HEK293T (cell line): ENCODE measurements around the gene LRRIQ3.
"Not testable (repeated sequence)": the region's sequence is repeated elsewhere in the genome, so short reads cannot be mapped to it uniquely, and the experiment has no call there.

Experiments
- CTCF ChIA-PET: fragments of 350-600 bp; formaldehyde crosslinking; extraction: SDS; loops from one replicate; lab custom pipeline; 2021; ENCODE audit warnings: antibody characterized with exemption, inconsistent platforms; lab: Yijun Ruan, JAX
- POLR2A ChIA-PET: fragments of 350-600 bp; formaldehyde crosslinking; extraction: SDS; loops from one replicate; lab custom pipeline; 2020; ENCODE audit warnings: antibody characterized with exemption, inconsistent platforms; lab: Yijun Ruan, JAX
- DNase-seq: peaks from one replicate; pipeline ENCODE4 v3.0.0; 2012; ENCODE audit warnings: mixed read lengths; ENCODE audit errors: extremely low spot score
- ARNT ChIP-seq: fragments of 450-650 bp; IDR thresholded peaks from 2 replicates; pipeline ENCODE4 v1.6.1; 2017; ENCODE audit warnings: mild to moderate bottlenecking
- BHLHE40 ChIP-seq: fragments of 450-650 bp; IDR thresholded peaks from 2 replicates; pipeline ENCODE4 v1.6.1; 2016; ENCODE audit warnings: mild to moderate bottlenecking, moderate library complexity, borderline replicate concordance
- CTBP1 ChIP-seq: fragments of 450-650 bp; IDR thresholded peaks from 2 replicates; pipeline ENCODE4 v1.6.1; 2016; ENCODE audit warnings: borderline replicate concordance
- ELF4 ChIP-seq: fragments of 450-650 bp; IDR thresholded peaks from 2 replicates; pipeline ENCODE4 v1.6.1; 2017; ENCODE audit warnings: antibody characterized with exemption
- FOXA1 ChIP-seq: fragments of 450-650 bp; IDR thresholded peaks from 2 replicates; pipeline ENCODE4 v1.6.1; 2016; ENCODE audit warnings: mild to moderate bottlenecking
- FOXK2 ChIP-seq: fragments of 450-650 bp; IDR thresholded peaks from 2 replicates; pipeline ENCODE4 v1.6.1; 2016; ENCODE audit warnings: mild to moderate bottlenecking
- FOXM1 ChIP-seq: fragments of 450-650 bp; IDR thresholded peaks from 2 replicates; pipeline ENCODE4 v1.6.1; 2017; ENCODE audit warnings: mild to moderate bottlenecking, borderline replicate concordance
- HDGF ChIP-seq: fragments of 450-650 bp; IDR thresholded peaks from 2 replicates; pipeline ENCODE4 v1.6.1; 2017; ENCODE audit warnings: antibody characterized with exemption, borderline replicate concordance
- L3MBTL2 ChIP-seq: fragments of 450-650 bp; conservative IDR thresholded peaks from 2 replicates; pipeline ENCODE4 v1.6.1; 2016; ENCODE audit warnings: mild to moderate bottlenecking
- LEF1 ChIP-seq: fragments of 450-650 bp; IDR thresholded peaks from 2 replicates; pipeline ENCODE4 v1.6.1; 2017; ENCODE audit warnings: mild to moderate bottlenecking, borderline replicate concordance
- NFRKB ChIP-seq: fragments of 450-650 bp; IDR thresholded peaks from 2 replicates; pipeline ENCODE4 v1.6.1; 2016; ENCODE audit warnings: mild to moderate bottlenecking, moderate library complexity
- SP1 ChIP-seq: fragments of 450-650 bp; IDR thresholded peaks from 2 replicates; pipeline ENCODE4 v1.6.1; 2017
- SUZ12 ChIP-seq: fragments of 450-650 bp; IDR thresholded peaks from 2 replicates; pipeline ENCODE4 v1.6.1; 2016; ENCODE audit warnings: mild to moderate bottlenecking
- TARDBP ChIP-seq: fragments of 450-650 bp; IDR thresholded peaks from 2 replicates; pipeline ENCODE4 v1.6.1; 2016
- ZNF384 ChIP-seq: fragments of 450-650 bp; IDR thresholded peaks from 2 replicates; pipeline ENCODE4 v1.6.1; 2016
- TF ChIP-seq, protein P1 (sequence below): fragments of 450-650 bp; IDR thresholded peaks from 2 replicates; pipeline ENCODE4 v1.6.1; 2016

The LRRIQ3 gene

GRCh38 chr1:74161497-74161896 is 36.5 kb downstream of the LRRIQ3 start:
- ChIA-PET POLR2A (no interaction called here), CTCF (no interaction called here)
- no peak for TF ChIP-seq ARNT
- no peak for TF ChIP-seq FOXK2
- no peak for TF ChIP-seq FOXA1
- no peak for TF ChIP-seq CTBP1
- no peak for TF ChIP-seq ZNF384
- TF ChIP-seq TARDBP, result no peak
- no peak for TF ChIP-seq SUZ12
- TF ChIP-seq BHLHE40, result no peak
- no peak for TF ChIP-seq HDGF
- TF ChIP-seq NFRKB, result no peak
- no peak for TF ChIP-seq LEF1
- TF ChIP-seq L3MBTL2, result no peak
- TF ChIP-seq, protein P1, sequence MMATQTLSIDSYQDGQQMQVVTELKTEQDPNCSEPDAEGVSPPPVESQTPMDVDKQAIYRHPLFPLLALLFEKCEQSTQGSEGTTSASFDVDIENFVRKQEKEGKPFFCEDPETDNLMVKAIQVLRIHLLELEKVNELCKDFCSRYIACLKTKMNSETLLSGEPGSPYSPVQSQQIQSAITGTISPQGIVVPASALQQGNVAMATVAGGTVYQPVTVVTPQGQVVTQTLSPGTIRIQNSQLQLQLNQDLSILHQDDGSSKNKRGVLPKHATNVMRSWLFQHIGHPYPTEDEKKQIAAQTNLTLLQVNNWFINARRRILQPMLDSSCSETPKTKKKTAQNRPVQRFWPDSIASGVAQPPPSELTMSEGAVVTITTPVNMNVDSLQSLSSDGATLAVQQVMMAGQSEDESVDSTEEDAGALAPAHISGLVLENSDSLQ, result no peak
- no peak for TF ChIP-seq SP1
- TF ChIP-seq ELF4, result no peak
- no peak for DNase-seq

- DNase-seq, result no peak
- ChIA-PET CTCF (no interaction called here), POLR2A (no interaction called here)
- no peak for TF ChIP-seq LEF1
- no peak for TF ChIP-seq ELF4
- no peak for TF ChIP-seq L3MBTL2
- no peak for TF ChIP-seq SUZ12
- TF ChIP-seq FOXA1, result no peak
- TF ChIP-seq NFRKB, result no peak
- TF ChIP-seq SP1, result no peak
- TF ChIP-seq, protein P1, result no peak
- no peak for TF ChIP-seq FOXK2
- no peak for TF ChIP-seq HDGF
- no peak for TF ChIP-seq FOXM1
- TF ChIP-seq TARDBP, result no peak
- TF ChIP-seq BHLHE40, result no peak
- no peak for TF ChIP-seq ARNT
- TF ChIP-seq CTBP1, result no peak
- TF ChIP-seq ZNF384, result no peak
Observed at GRCh38 chr1:74160046-74160445, 37.9 kb downstream of the LRRIQ3 start.

- TF ChIP-seq HDGF (no peak), LEF1 (no peak), NFRKB (no peak), SUZ12 (no peak), FOXM1 (no peak), FOXA1 (no peak)
- TF ChIP-seq, protein P1, result no peak
- DNase-seq, result no peak
- ChIA-PET CTCF (no interaction called here), POLR2A (no interaction called here)
Observed at GRCh38 chr1:74145086-74145485, 52.9 kb downstream of the LRRIQ3 start.

DNA sequence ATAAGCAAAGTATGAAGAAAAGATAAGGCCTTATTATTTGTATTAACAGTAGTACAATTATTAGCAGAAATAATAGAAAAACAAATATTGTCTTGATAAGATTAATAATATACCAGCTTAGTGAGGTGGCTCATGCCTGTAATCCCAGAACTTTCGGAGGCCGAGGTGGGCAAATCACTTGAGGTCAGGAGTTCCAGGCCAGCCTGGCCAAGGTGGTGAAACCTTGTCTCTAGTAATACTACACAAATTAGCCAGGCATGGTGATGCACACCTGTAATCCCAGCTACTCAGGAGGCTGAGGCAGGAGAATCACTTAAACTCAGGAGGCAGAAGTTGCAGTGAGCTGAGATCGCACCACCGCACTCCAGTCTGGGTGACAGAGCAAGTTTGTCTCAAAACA is 80.6 kb downstream of the LRRIQ3 start:
- DNase-seq, CTCF ChIA-PET, POLR2A ChIA-PET: not testable (repeated sequence)

- POLR2A ChIA-PET, result no interaction called here
- TF ChIP-seq FOXK2, result no peak
- no peak for TF ChIP-seq ELF4
- no peak for TF ChIP-seq NFRKB
- TF ChIP-seq L3MBTL2, result no peak
- no peak for TF ChIP-seq SUZ12
- no peak for TF ChIP-seq TARDBP
- no peak for TF ChIP-seq ZNF384
- TF ChIP-seq FOXM1, result no peak
- TF ChIP-seq, protein P1, result no peak
- TF ChIP-seq BHLHE40, result no peak
- CTCF ChIA-PET, result no interaction called here
- DNase-seq, result no peak
Observed at GRCh38 chr1:74113333-74113732, 84.6 kb downstream of the LRRIQ3 start.

GRCh38 chr1:74107394-74107793 is 90.6 kb downstream of the LRRIQ3 start:
- CTCF ChIA-PET, result no interaction called here
- no peak for TF ChIP-seq SUZ12
- no peak for TF ChIP-seq ZNF384
- TF ChIP-seq NFRKB, result no peak
- POLR2A ChIA-PET, result no interaction called here
- no peak for DNase-seq

- DNase-seq, result no peak
- TF ChIP-seq BHLHE40, result no peak
- no peak for TF ChIP-seq CTBP1
- TF ChIP-seq SP1, result no peak
- TF ChIP-seq ELF4, result no peak
- TF ChIP-seq L3MBTL2, result no peak
- no peak for TF ChIP-seq FOXM1
- TF ChIP-seq ZNF384, result no peak
- no peak for TF ChIP-seq FOXA1
- TF ChIP-seq NFRKB, result no peak
- no peak for TF ChIP-seq SUZ12
- no peak for TF ChIP-seq HDGF
- no peak for TF ChIP-seq LEF1
- no peak for TF ChIP-seq FOXK2
- no peak for TF ChIP-seq ARNT
- TF ChIP-seq TARDBP, result no peak
- TF ChIP-seq, protein P1, result no peak
- ChIA-PET CTCF (no interaction called here), POLR2A (no interaction called here)
Observed at GRCh38 chr1:74091371-74091770, 106.6 kb downstream of the LRRIQ3 start.
